ENCODE data around the gene TMEM37.

Gene TMEM37

GRCh38 chr2:119439574-119440500, 8.2 kb downstream of the TMEM37 start:
- no peaks in the 10 kb centered on the region for H3K27me3 ChIP-seq (ENCODE audit: insufficient read depth, insufficient read length)
- no peaks in the 10 kb centered on the region for H3K9me3 ChIP-seq (ENCODE audit: insufficient read depth, low read length)
- no peak for TF ChIP-seq ZNF274 (IDR thresholded peaks at IDR 0.05; ENCODE audit: low read depth, low read length)
- TF ChIP-seq YY1 (IDR thresholded peaks at IDR 0.05; ENCODE audit: insufficient read depth, insufficient read length): no peak
- TF ChIP-seq SUZ12 (IDR thresholded peaks at IDR 0.05; ENCODE audit: extremely low read depth, insufficient read depth, insufficient read length): no peak
- peaks cover 8% of the 10 kb centered on the region for H3K4me1 ChIP-seq (ENCODE audit: insufficient read depth, insufficient read length)
- H3K4me3 ChIP-seq (ENCODE audit: insufficient read length, low read depth): no peak overlapping the region
- DNase-seq (ENCODE audit: low read depth, low spot score): no peak
- peaks cover 6% of the 10 kb centered on the region for H3K36me3 ChIP-seq (ENCODE audit: insufficient read depth, insufficient read length, low read length)
- H3K9ac ChIP-seq (ENCODE audit: insufficient read length, low read depth): no peak overlapping the region

GRCh38 chr2:119440501-119440870, 8.8 kb downstream of the TMEM37 start:
- Histone ChIP-seq H3K9me3 (ENCODE audit: insufficient read depth, low read length) (no peaks in the 10 kb centered on the region), H3K9ac (ENCODE audit: insufficient read length, low read depth) (no peak overlapping the region), H3K4me3 (ENCODE audit: insufficient read length, low read depth) (no peak overlapping the region), H3K36me3 (ENCODE audit: insufficient read depth, insufficient read length, low read length) (peaks cover 6% of the 10 kb centered on the region), H3K4me1 (ENCODE audit: insufficient read depth, insufficient read length) (peaks cover 3% of the 10 kb centered on the region), H3K27me3 (ENCODE audit: insufficient read depth, insufficient read length) (no peaks in the 10 kb centered on the region)
- no peak for DNase-seq (ENCODE audit: low read depth, low spot score)
- no peak for TF ChIP-seq SUZ12 (IDR thresholded peaks at IDR 0.05; ENCODE audit: extremely low read depth, insufficient read depth, insufficient read length)

GRCh38 chr2:119440873-119441272, 9.2 kb downstream of the TMEM37 start:
- Histone ChIP-seq H3K4me1 (ENCODE audit: insufficient read depth, insufficient read length) (peaks cover 3% of the 10 kb centered on the region), H3K9me3 (ENCODE audit: insufficient read depth, low read length) (no peaks in the 10 kb centered on the region)
- no peak for TF ChIP-seq YY1 (IDR thresholded peaks at IDR 0.05; ENCODE audit: insufficient read depth, insufficient read length)
- no peak for TF ChIP-seq SUZ12 (IDR thresholded peaks at IDR 0.05; ENCODE audit: extremely low read depth, insufficient read depth, insufficient read length)
- no peak for TF ChIP-seq ZNF274 (IDR thresholded peaks at IDR 0.05; ENCODE audit: low read depth, low read length)

GRCh38 chr2:119441376-119442225, 9.9 kb downstream of the TMEM37 start:
- no peak for TF ChIP-seq SUZ12 (IDR thresholded peaks at IDR 0.05; ENCODE audit: extremely low read depth, insufficient read depth, insufficient read length)
- TF ChIP-seq ZNF274 (IDR thresholded peaks at IDR 0.05; ENCODE audit: low read depth, low read length): no peak
- Histone ChIP-seq H3K4me3 (ENCODE audit: insufficient read length, low read depth) (no peak overlapping the region), H3K36me3 (ENCODE audit: insufficient read depth, insufficient read length, low read length) (peaks cover 6% of the 10 kb centered on the region), H3K9ac (ENCODE audit: insufficient read length, low read depth) (no peak overlapping the region), H3K27me3 (ENCODE audit: insufficient read depth, insufficient read length) (no peaks in the 10 kb centered on the region), H3K4me1 (ENCODE audit: insufficient read depth, insufficient read length) (peaks cover 3% of the 10 kb centered on the region), H3K9me3 (ENCODE audit: insufficient read depth, low read length) (no peaks in the 10 kb centered on the region)
- no peak for DNase-seq (ENCODE audit: low read depth, low spot score)

More at GRCh38 chr2:119440873-119441272, 9.2 kb downstream of the TMEM37 start:
- Histone ChIP-seq H3K4me3 (ENCODE audit: insufficient read length, low read depth) (no peak overlapping the region), H3K9ac (ENCODE audit: insufficient read length, low read depth) (no peak overlapping the region), H3K27me3 (ENCODE audit: insufficient read depth, insufficient read length) (no peaks in the 10 kb centered on the region), H3K36me3 (ENCODE audit: insufficient read depth, insufficient read length, low read length) (peaks cover 6% of the 10 kb centered on the region)
- no peak for DNase-seq (ENCODE audit: low read depth, low spot score)

- Histone ChIP-seq H3K4me3 (ENCODE audit: insufficient read length, low read depth) (no peak overlapping the region), H3K9ac (ENCODE audit: insufficient read length, low read depth) (no peak overlapping the region), H3K4me1 (ENCODE audit: insufficient read depth, insufficient read length) (peaks cover 3% of the 10 kb centered on the region), H3K9me3 (ENCODE audit: insufficient read depth, low read length) (no peaks in the 10 kb centered on the region), H3K27me3 (ENCODE audit: insufficient read depth, insufficient read length) (no peaks in the 10 kb centered on the region), H3K36me3 (ENCODE audit: insufficient read depth, insufficient read length, low read length) (peaks cover under 1% of the 10 kb centered on the region)
- no peak for DNase-seq (ENCODE audit: low read depth, low spot score)
- TF ChIP-seq ZNF274 (IDR thresholded peaks at IDR 0.05; ENCODE audit: low read depth, low read length) (no peak), SUZ12 (IDR thresholded peaks at IDR 0.05; ENCODE audit: extremely low read depth, insufficient read depth, insufficient read length) (no peak), YY1 (IDR thresholded peaks at IDR 0.05; ENCODE audit: insufficient read depth, insufficient read length) (no peak)
These were observed 10.6 kb downstream of the TMEM37 start for GRCh38 chr2:119442226-119442619.

- Histone ChIP-seq H3K4me1 (ENCODE audit: insufficient read depth, insufficient read length) (peaks cover 3% of the 10 kb centered on the region), H3K4me3 (ENCODE audit: insufficient read length, low read depth) (no peak overlapping the region), H3K36me3 (ENCODE audit: insufficient read depth, insufficient read length, low read length) (no peaks in the 10 kb centered on the region), H3K9me3 (ENCODE audit: insufficient read depth, low read length) (no peaks in the 10 kb centered on the region), H3K9ac (ENCODE audit: insufficient read length, low read depth) (no peak overlapping the region), H3K27me3 (ENCODE audit: insufficient read depth, insufficient read length) (no peaks in the 10 kb centered on the region)
- no peak for DNase-seq (ENCODE audit: low read depth, low spot score)
- no peak for TF ChIP-seq SUZ12 (IDR thresholded peaks at IDR 0.05; ENCODE audit: extremely low read depth, insufficient read depth, insufficient read length)
- TF ChIP-seq ZNF274 (IDR thresholded peaks at IDR 0.05; ENCODE audit: low read depth, low read length): no peak
- TF ChIP-seq YY1 (IDR thresholded peaks at IDR 0.05; ENCODE audit: insufficient read depth, insufficient read length): no peak
These were observed 11.2 kb downstream of the TMEM37 start for GRCh38 chr2:119442850-119443249.

- Histone ChIP-seq H3K9me3 (ENCODE audit: insufficient read depth, low read length) (no peaks in the 10 kb centered on the region), H3K36me3 (ENCODE audit: insufficient read depth, insufficient read length, low read length) (no peaks in the 10 kb centered on the region), H3K27me3 (ENCODE audit: insufficient read depth, insufficient read length) (no peaks in the 10 kb centered on the region), H3K4me1 (ENCODE audit: insufficient read depth, insufficient read length) (no peaks in the 10 kb centered on the region), H3K4me3 (ENCODE audit: insufficient read length, low read depth) (no peak overlapping the region), H3K9ac (ENCODE audit: insufficient read length, low read depth) (no peak overlapping the region)
- TF ChIP-seq ZNF274 (IDR thresholded peaks at IDR 0.05; ENCODE audit: low read depth, low read length) (no peak), YY1 (IDR thresholded peaks at IDR 0.05; ENCODE audit: insufficient read depth, insufficient read length) (no peak), SUZ12 (IDR thresholded peaks at IDR 0.05; ENCODE audit: extremely low read depth, insufficient read depth, insufficient read length) (no peak)
- DNase-seq (ENCODE audit: low read depth, low spot score): no peak
These were observed 14.4 kb downstream of the TMEM37 start for GRCh38 chr2:119446037-119446436.
